SW480 (cell line): ENCODE measurements around the gene MACROD2.
"Not testable (repeated sequence)": the region's sequence is repeated elsewhere in the genome, so short reads cannot be mapped to it uniquely, and the experiment has no call there.

ENCODE experiments used
- DNase-seq: peaks from one replicate; pipeline ENCODE4 v3.0.0-alpha.2; 2016; ENCODE audit warnings: low spot score

Gene MACROD2

GRCh38 chr20:13995086-13995665 is at the start of gene MACROD2:
Gene MACROD2, plus strand, starts transcription at chr20:13995516.
- peak; percentile 98 for DNase-seq

- DNase-seq, result no peak
These were observed 47.6 kb upstream of the MACROD2 start for GRCh38 chr20:13947719-13948118.

GRCh38 chr20:13953227-13953626 is 42.1 kb upstream of the MACROD2 start:
- DNase-seq, result no peak

- DNase-seq, result no peak
These were observed 35.2 kb upstream of the MACROD2 start for GRCh38 chr20:13960119-13960518.

GRCh38 chr20:13960525-13960924 is 34.8 kb upstream of the MACROD2 start:
- no peak for DNase-seq

GRCh38 chr20:13984211-13984610 is 11.1 kb upstream of the MACROD2 start:
- DNase-seq, result peak; percentile 33

- no peak for DNase-seq
These were observed 4.9 kb upstream of the MACROD2 start, which contains the start of gene SEL1L2 for GRCh38 chr20:13990465-13990864. Gene SEL1L2, minus strand, starts transcription at chr20:13990614. Its CDS starts 80 bp downstream, at chr20:13990534.

- DNase-seq, result no peak
These were observed 4.0 kb upstream of the MACROD2 start for GRCh38 chr20:13991311-13991710.

- not testable (repeated sequence) for DNase-seq
These were observed 3.4 kb upstream of the MACROD2 start for GRCh38 chr20:13991955-13992354.

GRCh38 chr20:13995841-13996240 is 525 bp downstream of the MACROD2 start:
- DNase-seq, result peak; percentile 54

- DNase-seq, result peak; percentile 40
These were observed 949 bp downstream of the MACROD2 start for GRCh38 chr20:13996265-13996664.

GRCh38 chr20:14000917-14001316 is 5.6 kb downstream of the MACROD2 start:
- no peak for DNase-seq

- DNase-seq, result no peak
These were observed 10.7 kb downstream of the MACROD2 start for GRCh38 chr20:14005996-14006395.

GRCh38 chr20:14009208-14009607 is 13.9 kb downstream of the MACROD2 start:
- no peak for DNase-seq

- no peak for DNase-seq
These were observed 17.4 kb downstream of the MACROD2 start for GRCh38 chr20:14012671-14013070.

- no peak for DNase-seq
These were observed 35.7 kb downstream of the MACROD2 start for GRCh38 chr20:14030991-14031390.

GRCh38 chr20:14033310-14033709 is 38.0 kb downstream of the MACROD2 start:
- no peak for DNase-seq

- no peak for DNase-seq
These were observed 41.3 kb downstream of the MACROD2 start for GRCh38 chr20:14036567-14036966.

- not testable (repeated sequence) for DNase-seq
These were observed 49.5 kb downstream of the MACROD2 start for GRCh38 chr20:14044712-14045276.

- no peak for DNase-seq
These were observed 51.2 kb downstream of the MACROD2 start for GRCh38 chr20:14046534-14046933.

GRCh38 chr20:14049111-14049510 is 53.8 kb downstream of the MACROD2 start:
- no peak for DNase-seq

GRCh38 chr20:14051454-14051853 is 56.1 kb downstream of the MACROD2 start:
- no peak for DNase-seq

GRCh38 chr20:14055127-14055742 is 59.9 kb downstream of the MACROD2 start:
- peak; percentile 71 for DNase-seq

GRCh38 chr20:14062171-14062570 is 66.9 kb downstream of the MACROD2 start:
- no peak for DNase-seq
